ENCODE data around the gene OR6C68.
"Not testable (repeated sequence)": the region's sequence is repeated elsewhere in the genome, so short reads cannot be mapped to it uniquely, and the experiment has no call there.

OR6C68 gene

GRCh38 chr12:55492078-55492477 is at the start of gene OR6C68:
TSS of gene OR6C68 (plus strand) at chr12:55492378. CDS start at chr12:55492378, 0 bp downstream.
- DNase-seq (ENCODE audit: low read depth): no peak

- DNase-seq (ENCODE audit: low read depth): no peak
Observed at GRCh38 chr12:55443776-55444175, 48.4 kb upstream of the OR6C68 start, which contains the start of gene OR6C2. TSS of gene OR6C2 (plus strand) at chr12:55444076. CDS start at chr12:55452214, 8,138 bp downstream.

- no peak for DNase-seq (ENCODE audit: low read depth)
Observed at GRCh38 chr12:55445357-55445756, 46.8 kb upstream of the OR6C68 start.

GRCh38 chr12:55446326-55446725 is 45.9 kb upstream of the OR6C68 start:
- DNase-seq (ENCODE audit: low read depth): no peak

- no peak for DNase-seq (ENCODE audit: low read depth)
Observed at GRCh38 chr12:55448825-55449224, 43.4 kb upstream of the OR6C68 start.

- DNase-seq (ENCODE audit: low read depth): not testable (repeated sequence)
Observed at GRCh38 chr12:55464926-55465325, 27.3 kb upstream of the OR6C68 start.

GRCh38 chr12:55467836-55468235 is 24.3 kb upstream of the OR6C68 start:
- no peak for DNase-seq (ENCODE audit: low read depth)

GRCh38 chr12:55469291-55469690 is 22.9 kb upstream of the OR6C68 start:
- DNase-seq (ENCODE audit: low read depth): no peak

GRCh38 chr12:55470088-55470829 is 21.9 kb upstream of the OR6C68 start, which contains the start of gene OR6C70:
TSS of gene OR6C70 (minus strand) at chr12:55470138. CDS start at chr12:55470138, 0 bp downstream.
- DNase-seq (ENCODE audit: low read depth): no peak

- DNase-seq (ENCODE audit: low read depth): no peak
Observed at GRCh38 chr12:55472264-55472663, 19.9 kb upstream of the OR6C68 start.

GRCh38 chr12:55479136-55479535 is 13.0 kb upstream of the OR6C68 start:
- not testable (repeated sequence) for DNase-seq (ENCODE audit: low read depth)

- DNase-seq (ENCODE audit: low read depth): not testable (repeated sequence)
Observed at GRCh38 chr12:55484284-55484683, 7.9 kb upstream of the OR6C68 start.

- DNase-seq (ENCODE audit: low read depth): no peak
Observed at GRCh38 chr12:55495490-55495889, 3.3 kb downstream of the OR6C68 start.

GRCh38 chr12:55499231-55499630 is 7.1 kb downstream of the OR6C68 start:
- DNase-seq (ENCODE audit: low read depth): no peak

- DNase-seq (ENCODE audit: low read depth): no peak
Observed at GRCh38 chr12:55499810-55500252, 7.7 kb downstream of the OR6C68 start.

GRCh38 chr12:55501601-55502000 is 9.4 kb downstream of the OR6C68 start:
- no peak for DNase-seq (ENCODE audit: low read depth)

- DNase-seq (ENCODE audit: low read depth): no peak
Observed at GRCh38 chr12:55515696-55516095, 23.5 kb downstream of the OR6C68 start.

- no peak for DNase-seq (ENCODE audit: low read depth)
Observed at GRCh38 chr12:55516391-55516790, 24.2 kb downstream of the OR6C68 start.
